Neural cell (in vitro differentiated cells): Measurements from ENCODE around the gene ASPHD1. TPM values are rescaled to one million over a fixed set of nuclear protein-coding genes. Genes with fewer than 3 reads are reported as not detected.

Experiments used
- H2AFZ ChIP-seq: fragments of 200-600, 300-800 bp; sonication (generic), shearing (Covaris generic); 2 replicates; pipeline ENCODE4 v1.6.0; 2014; ENCODE audit warnings: low read depth, mild to moderate bottlenecking, antibody characterized with exemption, low read length, moderate library complexity
- H3F3A ChIP-seq: fragments of 200-600 bp; shearing (Covaris generic); 2 replicates; pipeline ENCODE4 v1.6.1; 2016; ENCODE audit warnings: mild to moderate bottlenecking, moderate library complexity, mixed read lengths, antibody characterized with exemption, low read length; ENCODE audit not compliant: insufficient read depth, poor library complexity, severe bottlenecking
- H3K27ac ChIP-seq: fragments of 200-600, 300-800 bp; sonication (generic), shearing (Covaris generic); 2 replicates; pipeline ENCODE4 v1.5.1; 2014; ENCODE audit warnings: mild to moderate bottlenecking, low read length, moderate library complexity
- H3K27me3 ChIP-seq: fragments of 300-800, 200-600 bp; sonication (generic), shearing (Covaris generic); 2 replicates; pipeline ENCODE4 v1.6.0; 2014; ENCODE audit warnings: mild to moderate bottlenecking, low read depth, low read length, moderate library complexity; ENCODE audit not compliant: insufficient read depth
- H3K36me3 ChIP-seq: fragments of 300-800, 200-600 bp; sonication (generic), shearing (Covaris generic); 2 replicates; pipeline ENCODE4 v1.5.1; 2014; ENCODE audit warnings: mild to moderate bottlenecking, antibody characterized with exemption, low read length, moderate library complexity; ENCODE audit not compliant: insufficient read depth
- H3K4me2 ChIP-seq: fragments of 300-800, 200-600 bp; sonication (generic), shearing (Covaris generic); 2 replicates; pipeline ENCODE4 v1.6.0; 2014; ENCODE audit warnings: mild to moderate bottlenecking, low read length
- H3K4me3 ChIP-seq: fragments of 300-800, 200-600 bp; sonication (generic), shearing (Covaris generic); 2 replicates; pipeline ENCODE4 v1.5.1; 2014; ENCODE audit warnings: mild to moderate bottlenecking, low read length, moderate library complexity
- H3K79me2 ChIP-seq: fragments of 200-600 bp; shearing (Covaris generic); replicated peaks from 2 replicates; pipeline ENCODE4 v1.6.0; 2014; ENCODE audit warnings: mild to moderate bottlenecking, low read length, moderate library complexity; ENCODE audit not compliant: insufficient read depth
- H3K9ac ChIP-seq: fragments of 300-800, 200-600 bp; sonication (generic), shearing (Covaris generic); 2 replicates; pipeline ENCODE4 v1.6.1; 2016; ENCODE audit warnings: mild to moderate bottlenecking, low read length, mixed read lengths
- H3K9me2 ChIP-seq: fragments of 200-600 bp; shearing (Covaris generic); 2 replicates; pipeline ENCODE4 v1.6.1; 2016; ENCODE audit warnings: mild to moderate bottlenecking, low read length, mixed read lengths; ENCODE audit not compliant: insufficient read depth
- H3K9me3 ChIP-seq: fragments of 200-600, 300-800 bp; sonication (generic), shearing (Covaris generic); 2 replicates; pipeline ENCODE4 v1.6.1; 2016; ENCODE audit warnings: mild to moderate bottlenecking, mixed run types, low read length, moderate library complexity, mixed read lengths
- H4K20me1 ChIP-seq: fragments of 200-600 bp; shearing (Covaris generic); 2 replicates; pipeline ENCODE4 v1.6.1; 2016; ENCODE audit warnings: mild to moderate bottlenecking, mixed run types; ENCODE audit not compliant: insufficient read depth
- EP300 ChIP-seq: fragments of 450-650 bp; conservative IDR thresholded peaks from 2 replicates; pipeline ENCODE4 v1.6.1; 2014; ENCODE audit warnings: antibody characterized with exemption, mild to moderate bottlenecking, moderate library complexity; ENCODE audit not compliant: poor library complexity, severe bottlenecking
- EZH2 ChIP-seq: fragments of 200-600, 300-800 bp; shearing (Covaris generic), sonication (generic); IDR thresholded peaks from 2 replicates; pipeline ENCODE4 v1.6.1; 2014; ENCODE audit warnings: antibody characterized with exemption, low read length, borderline replicate concordance, mild to moderate bottlenecking; ENCODE audit not compliant: insufficient read depth, poor library complexity, severe bottlenecking
- MXI1 ChIP-seq: fragments of 450-650 bp; conservative IDR thresholded peaks from 2 replicates; pipeline ENCODE4 v1.6.1; 2014; ENCODE audit warnings: antibody characterized with exemption, mild to moderate bottlenecking; ENCODE audit not compliant: poor library complexity, severe bottlenecking
- POLR2AphosphoS5 ChIP-seq: IDR thresholded peaks from 2 replicates; pipeline ENCODE4 v1.6.1; 2012
- RAD21 ChIP-seq: fragments of 450-650 bp; conservative IDR thresholded peaks from 2 replicates; pipeline ENCODE4 v1.6.1; 2014; ENCODE audit warnings: antibody characterized with exemption, mild to moderate bottlenecking, moderate library complexity
- SMC3 ChIP-seq: fragments of 450-650 bp; conservative IDR thresholded peaks from 2 replicates; pipeline ENCODE4 v1.6.1; 2014; ENCODE audit warnings: antibody characterized with exemption, mild to moderate bottlenecking, moderate library complexity; ENCODE audit not compliant: poor library complexity
- TAF1 ChIP-seq: IDR thresholded peaks from 2 replicates; pipeline ENCODE4 v1.6.1; 2012; ENCODE audit warnings: low read depth
- polyA plus RNA-seq: library from polyadenylated mRNA; depleted of rRNA; stranded (reverse); fragments of >200 nt; gene quantifications from 2 replicates; pipeline ENCODE4 v1.2.3, GENCODE V29; 2014
- TF ChIP-seq, protein P1 (sequence below): IDR thresholded peaks from 2 replicates; pipeline ENCODE4 v1.6.1; 2012; ENCODE audit warnings: borderline replicate concordance
- TF ChIP-seq, protein P2 (sequence below): fragments of 450-650 bp; IDR thresholded peaks from 2 replicates; pipeline ENCODE4 v1.5.1; 2014; ENCODE audit warnings: antibody characterized with exemption, mild to moderate bottlenecking, moderate library complexity; ENCODE audit not compliant: poor library complexity, severe bottlenecking

Gene ASPHD1
- polyA plus RNA-seq, 1 donor from 2014 or later, result 38.9 TPM

DNA sequence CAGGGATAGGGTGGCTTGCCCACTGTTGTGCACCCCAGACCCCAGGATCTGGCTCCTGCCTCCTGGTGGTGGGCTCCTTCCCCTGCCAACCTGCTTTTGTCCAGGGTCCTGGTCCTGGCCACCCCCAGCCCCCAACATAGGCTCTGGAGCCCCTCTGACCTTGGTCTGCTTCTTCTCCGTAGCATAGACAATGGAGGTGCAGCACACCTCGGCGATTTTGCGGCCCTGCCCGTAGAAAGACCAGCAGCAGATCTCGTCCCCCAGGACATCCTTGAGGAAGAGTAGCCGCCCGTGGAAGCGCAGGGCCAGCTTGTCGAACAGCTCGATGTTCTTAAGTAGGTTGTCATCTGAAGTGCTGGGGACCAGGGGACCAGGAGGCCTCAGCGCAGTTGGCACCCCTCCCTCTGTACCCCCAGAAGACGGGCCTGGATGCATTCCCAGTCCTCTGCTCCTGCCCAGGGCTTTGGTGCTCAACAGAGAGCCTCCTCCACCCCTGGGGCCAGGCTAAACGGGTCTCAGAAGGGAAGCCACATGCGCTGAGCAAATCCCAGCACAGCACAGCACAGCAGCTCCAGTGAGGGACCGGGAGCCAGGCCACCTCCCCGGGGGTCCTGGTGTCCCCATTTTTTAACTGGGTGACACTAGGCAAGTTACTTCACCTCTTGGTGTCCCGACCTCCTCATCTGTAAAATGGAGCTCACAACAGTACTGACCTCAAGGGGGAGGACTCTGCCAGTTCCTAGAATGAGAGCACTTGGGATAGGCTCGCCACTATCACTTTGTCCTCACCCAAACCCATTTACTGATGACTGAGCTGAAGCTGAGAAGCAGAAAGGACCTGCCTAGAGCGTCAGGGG lies 10.8 kb downstream of the ASPHD1 start:
- H4K20me1 ChIP-seq, result no peaks in the 10 kb centered on the region
- H3K4me2 ChIP-seq, result no peak overlapping the region
- no peaks in the 10 kb centered on the region for H3K9me2 ChIP-seq
- H3K27ac ChIP-seq, result no peak overlapping the region
- H3K79me2 ChIP-seq, result no peaks in the 10 kb centered on the region
- H3F3A ChIP-seq, result no peaks in the 10 kb centered on the region
- H3K9ac ChIP-seq, result no peak overlapping the region
- TF ChIP-seq RAD21, result no peak
- TF ChIP-seq EZH2, result no peak
- TF ChIP-seq, protein P1, sequence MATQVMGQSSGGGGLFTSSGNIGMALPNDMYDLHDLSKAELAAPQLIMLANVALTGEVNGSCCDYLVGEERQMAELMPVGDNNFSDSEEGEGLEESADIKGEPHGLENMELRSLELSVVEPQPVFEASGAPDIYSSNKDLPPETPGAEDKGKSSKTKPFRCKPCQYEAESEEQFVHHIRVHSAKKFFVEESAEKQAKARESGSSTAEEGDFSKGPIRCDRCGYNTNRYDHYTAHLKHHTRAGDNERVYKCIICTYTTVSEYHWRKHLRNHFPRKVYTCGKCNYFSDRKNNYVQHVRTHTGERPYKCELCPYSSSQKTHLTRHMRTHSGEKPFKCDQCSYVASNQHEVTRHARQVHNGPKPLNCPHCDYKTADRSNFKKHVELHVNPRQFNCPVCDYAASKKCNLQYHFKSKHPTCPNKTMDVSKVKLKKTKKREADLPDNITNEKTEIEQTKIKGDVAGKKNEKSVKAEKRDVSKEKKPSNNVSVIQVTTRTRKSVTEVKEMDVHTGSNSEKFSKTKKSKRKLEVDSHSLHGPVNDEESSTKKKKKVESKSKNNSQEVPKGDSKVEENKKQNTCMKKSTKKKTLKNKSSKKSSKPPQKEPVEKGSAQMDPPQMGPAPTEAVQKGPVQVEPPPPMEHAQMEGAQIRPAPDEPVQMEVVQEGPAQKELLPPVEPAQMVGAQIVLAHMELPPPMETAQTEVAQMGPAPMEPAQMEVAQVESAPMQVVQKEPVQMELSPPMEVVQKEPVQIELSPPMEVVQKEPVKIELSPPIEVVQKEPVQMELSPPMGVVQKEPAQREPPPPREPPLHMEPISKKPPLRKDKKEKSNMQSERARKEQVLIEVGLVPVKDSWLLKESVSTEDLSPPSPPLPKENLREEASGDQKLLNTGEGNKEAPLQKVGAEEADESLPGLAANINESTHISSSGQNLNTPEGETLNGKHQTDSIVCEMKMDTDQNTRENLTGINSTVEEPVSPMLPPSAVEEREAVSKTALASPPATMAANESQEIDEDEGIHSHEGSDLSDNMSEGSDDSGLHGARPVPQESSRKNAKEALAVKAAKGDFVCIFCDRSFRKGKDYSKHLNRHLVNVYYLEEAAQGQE, result no peak
- TF ChIP-seq, protein P2, sequence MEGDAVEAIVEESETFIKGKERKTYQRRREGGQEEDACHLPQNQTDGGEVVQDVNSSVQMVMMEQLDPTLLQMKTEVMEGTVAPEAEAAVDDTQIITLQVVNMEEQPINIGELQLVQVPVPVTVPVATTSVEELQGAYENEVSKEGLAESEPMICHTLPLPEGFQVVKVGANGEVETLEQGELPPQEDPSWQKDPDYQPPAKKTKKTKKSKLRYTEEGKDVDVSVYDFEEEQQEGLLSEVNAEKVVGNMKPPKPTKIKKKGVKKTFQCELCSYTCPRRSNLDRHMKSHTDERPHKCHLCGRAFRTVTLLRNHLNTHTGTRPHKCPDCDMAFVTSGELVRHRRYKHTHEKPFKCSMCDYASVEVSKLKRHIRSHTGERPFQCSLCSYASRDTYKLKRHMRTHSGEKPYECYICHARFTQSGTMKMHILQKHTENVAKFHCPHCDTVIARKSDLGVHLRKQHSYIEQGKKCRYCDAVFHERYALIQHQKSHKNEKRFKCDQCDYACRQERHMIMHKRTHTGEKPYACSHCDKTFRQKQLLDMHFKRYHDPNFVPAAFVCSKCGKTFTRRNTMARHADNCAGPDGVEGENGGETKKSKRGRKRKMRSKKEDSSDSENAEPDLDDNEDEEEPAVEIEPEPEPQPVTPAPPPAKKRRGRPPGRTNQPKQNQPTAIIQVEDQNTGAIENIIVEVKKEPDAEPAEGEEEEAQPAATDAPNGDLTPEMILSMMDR, result no peak
- TF ChIP-seq MXI1, result no peak
- TF ChIP-seq POLR2AphosphoS5, result no peak
- no peak for TF ChIP-seq SMC3
- TF ChIP-seq EP300, result no peak
- TF ChIP-seq TAF1, result no peak
- no peaks in the 10 kb centered on the region for H3K27me3 ChIP-seq
- H2AFZ ChIP-seq, result no peak overlapping the region
- no peaks in the 10 kb centered on the region for H3K9me3 ChIP-seq
- H3K36me3 ChIP-seq, result no peaks in the 10 kb centered on the region
- no peak overlapping the region for H3K4me3 ChIP-seq

DNA sequence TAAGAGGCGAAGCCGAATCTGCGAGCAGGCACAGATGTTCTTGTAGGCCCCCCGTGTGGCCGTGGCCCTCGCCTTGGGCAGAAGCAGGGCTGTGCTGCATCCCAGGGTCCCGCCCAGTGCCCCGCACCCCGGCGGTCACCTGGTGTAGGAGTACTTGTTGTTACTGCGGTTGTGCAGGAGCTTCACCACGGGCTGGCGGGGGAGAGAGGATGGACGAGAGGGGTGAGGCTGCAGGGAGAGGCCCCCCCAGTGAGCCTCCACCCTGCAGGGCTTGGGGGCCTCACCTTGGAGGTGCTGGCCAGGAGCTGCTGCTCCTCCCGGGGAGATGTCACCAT lies 11.4 kb downstream of the ASPHD1 start:
- H3K36me3 ChIP-seq, result no peaks in the 10 kb centered on the region
- no peaks in the 10 kb centered on the region for H3F3A ChIP-seq
- no peaks in the 10 kb centered on the region for H3K27me3 ChIP-seq
- no peak overlapping the region for H3K27ac ChIP-seq
- H3K4me3 ChIP-seq, result no peak overlapping the region
- H3K4me2 ChIP-seq, result no peak overlapping the region
- no peak overlapping the region for H3K9ac ChIP-seq
- no peak overlapping the region for H2AFZ ChIP-seq
- TF ChIP-seq, protein P2, result no peak
- no peak for TF ChIP-seq POLR2AphosphoS5
- TF ChIP-seq, protein P1, result no peak
- no peak for TF ChIP-seq EZH2
- no peak for TF ChIP-seq TAF1
- no peak for TF ChIP-seq SMC3
- TF ChIP-seq RAD21, result no peak
- TF ChIP-seq EP300, result no peak
- TF ChIP-seq MXI1, result no peak
- no peaks in the 10 kb centered on the region for H3K9me3 ChIP-seq
- no peaks in the 10 kb centered on the region for H4K20me1 ChIP-seq
- no peaks in the 10 kb centered on the region for H3K9me2 ChIP-seq
- H3K79me2 ChIP-seq, result no peaks in the 10 kb centered on the region
